GM19395 (cell line): ENCODE data around the gene DPP8.
"Not testable (repeated sequence)": the region's sequence is repeated elsewhere in the genome, so short reads cannot be mapped to it uniquely, and the experiment has no call there.

Source experiments
- ATAC-seq: cut with Tn5 transposase; IDR thresholded peaks from one replicate; pipeline ENCODE4 v1.9.1; 2021; ENCODE audit warnings: mild to moderate bottlenecking, moderate library complexity; ENCODE audit not compliant: unreplicated experiment

DPP8 gene

DNA sequence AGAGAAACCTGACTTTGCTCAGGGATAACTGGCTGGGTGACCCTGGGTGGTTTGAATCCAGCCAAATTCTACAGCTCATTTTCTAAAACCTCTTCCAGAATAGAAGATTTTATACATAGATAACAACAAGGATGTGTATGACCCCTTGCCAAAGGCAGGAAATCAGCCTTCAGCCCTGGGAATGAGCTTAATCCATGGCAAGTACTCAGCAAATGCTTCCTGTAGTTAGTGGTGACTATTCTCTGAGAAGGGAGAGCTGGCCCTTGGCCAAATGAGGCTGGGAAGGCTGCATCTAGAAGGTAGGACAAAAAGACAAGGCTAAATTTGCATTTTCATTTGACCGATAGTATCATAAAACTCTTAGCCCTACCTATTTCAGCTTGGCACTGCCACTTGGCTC, 8.1 kb upstream of the DPP8 start:
- no peak for ATAC-seq

DNA sequence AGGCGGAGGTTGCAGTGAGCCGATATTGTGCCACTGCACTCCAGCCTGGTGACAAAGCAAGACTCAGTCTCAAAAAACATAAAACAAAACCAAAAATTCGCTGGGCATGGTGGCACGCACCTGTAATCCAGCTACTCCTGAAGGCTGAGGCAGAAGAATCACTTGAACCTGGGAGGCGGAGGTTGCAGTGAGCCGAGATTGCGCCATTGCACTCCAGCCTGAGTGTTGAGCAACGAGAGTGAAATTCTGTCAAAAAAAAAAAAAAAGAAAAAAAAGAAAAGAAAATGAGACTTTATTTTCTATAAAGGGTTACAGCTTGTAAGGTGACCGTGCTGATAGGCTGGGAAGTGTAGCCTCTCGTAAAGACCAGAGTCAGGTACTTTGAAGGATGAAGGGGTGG, 6.7 kb upstream of the DPP8 start:
- ATAC-seq, result no peak

DNA sequence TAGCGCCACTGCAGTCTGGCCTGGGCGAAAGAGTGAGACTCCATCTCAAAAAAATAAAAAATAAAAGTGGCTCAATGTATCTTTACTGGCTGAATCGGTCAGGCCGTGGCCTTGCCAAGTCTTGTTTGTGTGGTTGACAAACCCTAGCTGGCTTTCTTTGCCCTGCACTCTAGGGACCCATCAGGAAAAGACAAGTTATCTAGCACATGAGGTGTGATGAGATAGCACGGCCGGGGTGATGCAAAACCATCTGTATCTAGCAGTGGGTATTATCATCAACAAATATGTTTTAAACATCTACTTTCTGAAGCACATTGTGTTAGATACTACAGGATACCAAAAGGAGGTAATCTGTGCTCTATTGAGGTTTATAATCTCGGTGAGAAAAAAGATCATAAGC, 3.9 kb upstream of the DPP8 start:
- no peak for ATAC-seq

DNA sequence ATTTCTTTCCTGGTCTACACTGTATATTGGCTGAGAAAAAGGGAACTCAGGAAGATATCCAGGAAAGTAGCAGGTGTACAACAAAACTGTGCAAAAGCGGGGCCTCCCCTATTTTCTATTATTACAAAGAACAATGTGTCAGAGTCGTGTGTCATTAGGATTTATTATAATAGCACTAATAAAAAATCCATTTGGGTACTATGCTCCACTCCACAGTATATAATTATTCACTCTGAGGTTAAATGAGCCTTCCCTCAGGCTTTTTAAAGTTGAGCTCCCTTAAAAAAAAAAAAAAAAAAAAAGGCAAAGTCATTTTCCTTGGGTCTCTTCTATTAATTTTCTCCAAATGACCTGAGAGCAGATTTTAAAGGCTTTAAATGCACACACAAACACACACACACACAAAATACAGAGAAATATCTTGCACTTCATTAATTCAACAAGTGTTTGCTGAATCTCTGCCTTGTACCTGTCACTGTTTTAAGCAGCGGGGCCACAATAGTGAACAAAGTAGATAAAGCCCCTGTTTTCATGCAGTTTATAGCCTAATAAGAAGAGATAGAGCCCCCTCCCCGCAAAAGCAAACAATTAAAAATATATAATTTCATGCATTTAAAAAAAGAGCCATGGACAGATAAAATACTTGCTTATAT, 1.3 kb upstream of the DPP8 start:
- ATAC-seq, result no peak

DNA sequence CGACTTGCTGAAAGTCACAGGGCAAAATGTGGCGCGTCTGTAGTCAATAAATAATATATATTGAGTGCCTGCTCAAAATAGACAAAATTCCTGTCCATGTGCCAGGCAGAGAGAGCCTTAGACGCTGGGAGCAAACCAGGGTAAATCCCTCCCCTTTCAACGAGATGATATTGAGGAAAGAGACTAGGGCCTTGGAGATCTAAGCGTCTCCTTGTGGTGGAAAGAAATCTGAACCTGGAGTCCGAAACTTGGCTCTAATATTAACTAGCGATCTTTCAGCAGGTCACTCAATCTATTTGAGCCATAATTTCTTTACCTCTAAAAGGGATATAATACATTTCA, 348 bp upstream of the DPP8 start:
- peak; percentile 6 for ATAC-seq

- ATAC-seq, result no peak
Measured at GRCh38 chr15:65512807-65513416, 4.6 kb downstream of the DPP8 start.

DNA sequence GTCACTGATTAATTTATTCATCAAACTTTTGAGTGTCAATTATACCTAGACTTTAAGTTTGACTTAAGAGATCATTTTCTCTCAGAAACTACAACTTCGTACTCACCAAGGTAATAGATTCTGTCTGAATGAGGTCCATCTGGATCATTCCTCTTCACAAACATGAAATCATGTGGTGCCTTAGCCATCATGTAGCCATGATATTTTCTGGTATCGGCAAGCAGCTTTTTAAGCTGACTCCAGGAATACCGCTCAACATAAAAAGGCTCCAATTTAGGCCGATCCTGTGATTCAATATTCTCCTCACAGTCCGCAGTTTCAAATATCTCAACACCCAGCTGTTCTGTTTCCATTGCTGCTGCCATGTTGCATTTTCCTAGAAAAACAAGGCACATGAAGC, 5.3 kb downstream of the DPP8 start:
- ATAC-seq, result no peak

- ATAC-seq, result no peak
Measured at GRCh38 chr15:65509321-65509720, 8.2 kb downstream of the DPP8 start.

GRCh38 chr15:65494076-65494475, 23.4 kb downstream of the DPP8 start:
- ATAC-seq, result no peak

GRCh38 chr15:65484876-65485275, 32.6 kb downstream of the DPP8 start:
- ATAC-seq, result no peak

- no peak for ATAC-seq
Measured at GRCh38 chr15:65476903-65477302, 40.6 kb downstream of the DPP8 start.

GRCh38 chr15:65470866-65471265, 46.6 kb downstream of the DPP8 start:
- ATAC-seq, result no peak

DNA sequence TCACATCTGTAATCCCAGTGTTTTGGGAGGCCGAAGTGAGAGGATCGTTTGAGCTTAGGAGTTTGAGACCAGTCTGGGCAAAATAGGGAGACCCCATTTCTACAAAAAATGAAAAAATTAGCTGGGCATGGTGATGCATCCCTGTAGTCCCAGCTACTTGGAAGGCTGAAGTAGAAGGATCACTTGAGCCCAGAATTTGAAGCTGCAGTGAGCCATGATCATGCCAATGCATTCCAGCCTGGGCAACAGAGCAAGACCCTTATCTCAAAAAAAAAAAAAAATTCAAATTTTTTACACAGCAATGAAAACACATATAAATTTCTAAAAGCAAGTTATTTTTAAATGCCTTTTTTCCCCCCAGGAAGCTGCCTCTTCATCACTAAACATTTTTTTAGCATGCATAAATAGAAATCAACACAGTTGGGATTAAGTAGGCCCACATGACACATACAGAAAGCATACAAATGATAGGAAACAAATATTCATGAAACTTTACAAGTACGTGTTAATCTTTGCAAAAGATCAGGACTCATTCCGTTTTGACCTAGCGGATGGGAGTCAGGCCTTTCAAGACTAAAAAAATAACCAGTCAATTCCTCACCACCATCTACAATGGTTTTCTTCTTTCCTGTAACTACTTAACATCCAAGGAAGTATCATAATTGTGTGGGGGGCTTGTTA, 49.1 kb downstream of the DPP8 start:
- no peak for ATAC-seq

DNA sequence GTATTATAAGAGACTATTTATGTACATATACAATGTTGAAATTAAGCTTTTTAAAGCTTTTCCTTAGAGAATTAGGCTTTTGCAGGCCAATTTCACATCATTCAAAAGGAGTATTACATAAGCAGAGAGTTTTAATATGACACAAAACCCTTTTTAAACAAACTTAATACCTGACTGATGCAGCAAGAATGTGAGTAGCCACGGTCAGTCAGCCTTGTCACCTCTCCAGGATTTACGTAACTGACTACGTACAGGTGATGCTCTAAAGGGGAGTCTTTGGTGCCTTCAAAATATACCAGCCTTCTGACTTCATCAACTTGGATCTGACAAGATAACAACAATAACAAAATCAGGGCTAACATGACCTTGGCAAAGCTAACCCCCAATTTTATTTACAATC, 50.6 kb downstream of the DPP8 start:
- ATAC-seq, result no peak

DNA sequence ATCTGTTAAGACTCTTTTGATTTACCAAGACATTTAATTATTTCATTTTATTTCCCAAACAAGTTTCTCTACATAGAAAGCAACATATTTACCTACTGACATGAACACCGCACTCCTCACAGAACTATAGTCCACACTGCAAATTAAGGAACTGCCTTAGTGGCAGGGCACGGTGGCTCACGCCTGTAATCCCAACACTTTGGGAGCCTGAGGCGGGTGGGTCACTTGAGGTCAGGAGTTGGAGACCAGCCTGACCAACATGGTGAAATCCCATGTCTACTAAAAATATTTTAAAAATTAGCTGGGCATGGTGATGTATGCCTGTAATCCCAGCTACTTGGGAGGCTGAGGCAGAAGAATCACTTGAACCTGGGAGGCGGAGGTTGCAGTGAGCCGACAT, 54.4 kb downstream of the DPP8 start:
- not testable (repeated sequence) for ATAC-seq

- ATAC-seq, result no peak
Measured at GRCh38 chr15:65460741-65461347, 56.6 kb downstream of the DPP8 start.

DNA sequence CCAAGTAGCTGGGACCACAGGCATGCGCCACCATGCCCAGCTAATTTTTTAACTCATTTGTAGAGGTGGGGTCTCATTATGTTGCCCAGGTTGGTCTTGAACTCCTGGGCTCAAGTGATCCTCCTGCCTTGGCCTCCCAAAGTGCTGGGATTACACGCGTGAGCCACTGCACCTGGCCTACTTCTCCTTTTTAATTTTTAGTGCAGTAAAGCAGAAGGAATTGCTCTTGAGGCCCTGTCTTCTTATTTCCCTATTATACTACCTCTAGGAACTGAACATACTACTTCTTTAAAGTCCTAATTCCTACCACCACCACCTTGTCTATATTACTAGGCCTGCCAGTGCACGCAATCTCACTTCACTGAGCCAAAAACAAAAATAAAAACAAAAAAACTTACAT, 62.2 kb downstream of the DPP8 start:
- not testable (repeated sequence) for ATAC-seq

- ATAC-seq, result no peak
Measured at GRCh38 chr15:65451989-65452388, 65.5 kb downstream of the DPP8 start.

GRCh38 chr15:65450556-65450955, 66.9 kb downstream of the DPP8 start:
- ATAC-seq, result no peak

DNA sequence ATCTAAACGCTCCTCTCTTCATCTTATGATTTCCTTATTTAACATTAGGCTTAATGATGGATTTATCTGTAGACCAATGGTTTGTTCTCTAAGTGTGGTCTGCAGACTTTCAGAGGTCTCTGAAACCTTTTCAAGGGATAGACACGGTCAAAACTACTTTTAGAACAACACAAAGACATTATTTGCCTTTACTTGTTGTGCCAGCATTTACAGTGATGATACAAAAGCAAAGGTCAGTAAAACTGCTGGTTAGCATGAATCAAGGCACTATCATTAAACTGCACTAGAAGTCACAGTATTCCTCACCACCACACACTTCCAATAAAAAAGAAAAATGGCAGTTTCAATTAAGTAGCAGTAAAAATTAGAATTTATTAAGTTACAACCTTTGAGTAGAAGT, 70.3 kb downstream of the DPP8 start:
- ATAC-seq, result no peak

- ATAC-seq, result no peak
Measured at GRCh38 chr15:65434201-65434600, 83.3 kb downstream of the DPP8 start.

GRCh38 chr15:65431731-65432130, 85.8 kb downstream of the DPP8 start:
- ATAC-seq, result no peak
